Immature natural killer cell (primary cell): ENCODE results near the gene PDZRN3. TPM values are rescaled to one million over a fixed set of nuclear protein-coding genes. Genes with fewer than 3 reads are reported as not detected.

ENCODE experiments used
- DNase-seq, 3 donors: peaks; one replicate each; pipeline ENCODE4 v3.0.0; 2022; ENCODE audit warnings: mixed read lengths in 1 of 3
- H3K27ac Mint-ChIP-seq, 6 donors: one replicate each; pipeline ENCODE4 v1.8.0; 2020; ENCODE audit warnings: mixed read lengths in 6 of 6, mild to moderate bottlenecking in 5 of 6, inconsistent platforms in 4 of 6, moderate library complexity in 3 of 6
- H3K27me3 Mint-ChIP-seq, 3 donors: one replicate each; pipeline ENCODE4 v1.8.0; 2020 to 2021; ENCODE audit warnings: low read depth in 3 of 3, mild to moderate bottlenecking in 3 of 3, mixed read lengths in 3 of 3, moderate library complexity in 3 of 3, inconsistent platforms in 1 of 3
- H3K36me3 Mint-ChIP-seq, 3 donors: one replicate each; pipeline ENCODE4 v1.8.0; 2020; ENCODE audit warnings: mixed read lengths in 3 of 3, inconsistent platforms in 2 of 3, mild to moderate bottlenecking in 2 of 3
- H3K4me1 Mint-ChIP-seq, 2 donors: one replicate each; pipeline ENCODE4 v1.8.0; 2020; ENCODE audit warnings: inconsistent platforms in 2 of 2, mild to moderate bottlenecking in 2 of 2, mixed read lengths in 2 of 2, moderate library complexity in 1 of 2
- H3K4me3 Mint-ChIP-seq, 5 donors: one replicate each; pipeline ENCODE4 v1.8.0; 2020; ENCODE audit warnings: mild to moderate bottlenecking in 5 of 5, mixed read lengths in 5 of 5, inconsistent platforms in 3 of 5, moderate library complexity in 3 of 5
- H3K9me3 Mint-ChIP-seq, 6 donors: one replicate each; pipeline ENCODE4 v1.8.0; 2020; ENCODE audit warnings: mild to moderate bottlenecking in 6 of 6, mixed read lengths in 6 of 6, inconsistent platforms in 4 of 6, moderate library complexity in 3 of 6
- polyA plus RNA-seq, 3 donors: library from polyadenylated mRNA; unstranded; fragments of 300-500 nt; fragmentation: Illumina TruSeq; gene quantifications; one replicate each; pipeline ENCODE4 v1.2.3, GENCODE V29; 2021

Gene PDZRN3
- polyA plus RNA-seq, 3 donors from 2014 or later, result not detected

GRCh38 chr3:73447111-73447510 is 177.6 kb downstream of the PDZRN3 start:
- H3K27me3 Mint-ChIP-seq, result peaks cover 0 to 6% (median 2%) of the 10 kb centered on the region in 3 donors
- H3K27ac Mint-ChIP-seq, result no peak overlapping the region
- peaks cover 0 to 2% (median 0%) of the 10 kb centered on the region in 6 donors for H3K9me3 Mint-ChIP-seq
- no peaks in the 10 kb centered on the region for H3K36me3 Mint-ChIP-seq
- no peak for DNase-seq
- H3K4me1 Mint-ChIP-seq, result no peaks in the 10 kb centered on the region
- no peak overlapping the region for H3K4me3 Mint-ChIP-seq

- no peaks in the 10 kb centered on the region for H3K36me3 Mint-ChIP-seq
- H3K27me3 Mint-ChIP-seq, result peaks cover 0 to 9% (median 4%) of the 10 kb centered on the region in 3 donors
- H3K9me3 Mint-ChIP-seq, result peaks cover 0 to 2% (median 0%) of the 10 kb centered on the region in 6 donors
- DNase-seq, result no peak
- H3K4me1 Mint-ChIP-seq, result no peaks in the 10 kb centered on the region
- H3K4me3 Mint-ChIP-seq, result no peak overlapping the region
- H3K27ac Mint-ChIP-seq, result no peak overlapping the region
These were observed 178.2 kb downstream of the PDZRN3 start for GRCh38 chr3:73446467-73447110.

- DNase-seq, result no peak
- Mint-ChIP-seq H3K36me3 (no peaks in the 10 kb centered on the region), H3K4me1 (no peaks in the 10 kb centered on the region), H3K27ac (no peak overlapping the region), H3K4me3 (no peak overlapping the region), H3K9me3 (peaks cover 0 to 2% (median 0%) of the 10 kb centered on the region in 6 donors), H3K27me3 (peaks cover 0 to 10% (median 4%) of the 10 kb centered on the region in 3 donors)
These were observed 181.9 kb downstream of the PDZRN3 start for GRCh38 chr3:73442886-73443285.

GRCh38 chr3:73442152-73442551 is 182.6 kb downstream of the PDZRN3 start:
- no peaks in the 10 kb centered on the region for H3K36me3 Mint-ChIP-seq
- no peak overlapping the region for H3K4me3 Mint-ChIP-seq
- no peak for DNase-seq
- peaks cover 0 to 10% (median 4%) of the 10 kb centered on the region in 3 donors for H3K27me3 Mint-ChIP-seq
- H3K9me3 Mint-ChIP-seq, result peaks cover 0 to 4% (median 0%) of the 10 kb centered on the region in 6 donors
- no peaks in the 10 kb centered on the region for H3K4me1 Mint-ChIP-seq
- no peak overlapping the region for H3K27ac Mint-ChIP-seq

- no peak for DNase-seq
These were observed 186.9 kb downstream of the PDZRN3 start for GRCh38 chr3:73437828-73438227.

GRCh38 chr3:73435055-73435454 is 189.7 kb downstream of the PDZRN3 start:
- Mint-ChIP-seq H3K4me3 (no peak overlapping the region), H3K4me1 (no peaks in the 10 kb centered on the region), H3K9me3 (peaks cover 0 to 5% (median 0%) of the 10 kb centered on the region in 6 donors), H3K27ac (no peak overlapping the region), H3K36me3 (no peaks in the 10 kb centered on the region), H3K27me3 (no peaks in the 10 kb centered on the region)
- DNase-seq, result no peak

More at GRCh38 chr3:73437828-73438227, 186.9 kb downstream of the PDZRN3 start:
- H3K36me3 Mint-ChIP-seq, result no peaks in the 10 kb centered on the region
- H3K9me3 Mint-ChIP-seq, result peaks cover 0 to 5% (median 0%) of the 10 kb centered on the region in 6 donors
- no peak overlapping the region for H3K27ac Mint-ChIP-seq
- peaks cover 0 to 4% (median 2%) of the 10 kb centered on the region in 3 donors for H3K27me3 Mint-ChIP-seq
- no peak overlapping the region for H3K4me3 Mint-ChIP-seq
- H3K4me1 Mint-ChIP-seq, result no peaks in the 10 kb centered on the region

- no peaks in the 10 kb centered on the region for H3K4me1 Mint-ChIP-seq
- no peak overlapping the region for H3K4me3 Mint-ChIP-seq
- no peaks in the 10 kb centered on the region for H3K36me3 Mint-ChIP-seq
- DNase-seq, result no peak
- H3K9me3 Mint-ChIP-seq, result peaks cover 0 to 6% (median 0%) of the 10 kb centered on the region in 6 donors
- no peak overlapping the region for H3K27ac Mint-ChIP-seq
- H3K27me3 Mint-ChIP-seq, result peaks cover 0 to 3% (median 0%) of the 10 kb centered on the region in 3 donors
These were observed 191.1 kb downstream of the PDZRN3 start for GRCh38 chr3:73433687-73434086.

GRCh38 chr3:73433079-73433478 is 191.7 kb downstream of the PDZRN3 start:
- peaks cover 0 to 6% (median 0%) of the 10 kb centered on the region in 6 donors for H3K9me3 Mint-ChIP-seq
- no peaks in the 10 kb centered on the region for H3K4me1 Mint-ChIP-seq
- no peak overlapping the region for H3K27ac Mint-ChIP-seq
- no peak overlapping the region for H3K4me3 Mint-ChIP-seq
- no peaks in the 10 kb centered on the region for H3K36me3 Mint-ChIP-seq
- H3K27me3 Mint-ChIP-seq, result peaks cover 0 to 3% (median 0%) of the 10 kb centered on the region in 3 donors
- no peak for DNase-seq

- Mint-ChIP-seq H3K4me3 (no peak overlapping the region), H3K36me3 (no peaks in the 10 kb centered on the region), H3K9me3 (peaks cover 0 to 6% (median 0%) of the 10 kb centered on the region in 6 donors), H3K4me1 (no peaks in the 10 kb centered on the region), H3K27ac (no peak overlapping the region), H3K27me3 (peaks cover 0 to 3% (median 0%) of the 10 kb centered on the region in 3 donors)
- DNase-seq, result no peak
These were observed 192.1 kb downstream of the PDZRN3 start for GRCh38 chr3:73432706-73433032.

- Mint-ChIP-seq H3K36me3 (no peaks in the 10 kb centered on the region), H3K4me1 (no peaks in the 10 kb centered on the region), H3K27ac (no peak overlapping the region), H3K4me3 (no peak overlapping the region), H3K9me3 (peaks cover 0 to 4% (median under 1%) of the 10 kb centered on the region in 6 donors), H3K27me3 (peaks cover 0 to 3% (median 0%) of the 10 kb centered on the region in 3 donors)
- DNase-seq, result peak in 1 of 3 donors; percentile 14
These were observed 192.6 kb downstream of the PDZRN3 start for GRCh38 chr3:73432023-73432705.

- no peaks in the 10 kb centered on the region for H3K36me3 Mint-ChIP-seq
- H3K9me3 Mint-ChIP-seq, result peaks cover 0 to 3% (median under 1%) of the 10 kb centered on the region in 6 donors
- peaks cover 0 to 3% (median 0%) of the 10 kb centered on the region in 3 donors for H3K27me3 Mint-ChIP-seq
- no peak overlapping the region for H3K27ac Mint-ChIP-seq
- H3K4me1 Mint-ChIP-seq, result no peaks in the 10 kb centered on the region
- H3K4me3 Mint-ChIP-seq, result no peak overlapping the region
- DNase-seq, result no peak
These were observed 193.4 kb downstream of the PDZRN3 start for GRCh38 chr3:73431183-73431900.

- H3K4me3 Mint-ChIP-seq, result no peak overlapping the region
- H3K9me3 Mint-ChIP-seq, result peaks cover 0 to 3% (median 1%) of the 10 kb centered on the region in 6 donors
- no peak overlapping the region for H3K27ac Mint-ChIP-seq
These were observed 197.6 kb downstream of the PDZRN3 start for GRCh38 chr3:73427048-73427706.

GRCh38 chr3:73426606-73427005 is 198.1 kb downstream of the PDZRN3 start:
- no peak for DNase-seq
- Mint-ChIP-seq H3K27ac (no peak overlapping the region), H3K4me1 (no peaks in the 10 kb centered on the region), H3K4me3 (no peak overlapping the region), H3K27me3 (peaks cover 0 to 3% (median 2%) of the 10 kb centered on the region in 3 donors), H3K9me3 (peaks cover 0 to 4% (median 2%) of the 10 kb centered on the region in 6 donors), H3K36me3 (no peaks in the 10 kb centered on the region)

More at GRCh38 chr3:73427048-73427706, 197.6 kb downstream of the PDZRN3 start:
- H3K27me3 Mint-ChIP-seq, result peaks cover 0 to 3% (median 2%) of the 10 kb centered on the region in 3 donors
- no peaks in the 10 kb centered on the region for H3K36me3 Mint-ChIP-seq
- no peak for DNase-seq
- no peaks in the 10 kb centered on the region for H3K4me1 Mint-ChIP-seq
